PC-9 (cell line): Measurements from ENCODE around the gene ASB16.

ENCODE experiments used
- EZH2 ChIP-seq: fragments of 200-600 bp; sonication (generic); IDR thresholded peaks from 2 replicates; pipeline ENCODE4 v1.8.0; 2017; ENCODE audit warnings: antibody characterized with exemption, low read depth
- TF ChIP-seq, protein P1 (sequence below): fragments of 200-600 bp; sonication (generic); conservative IDR thresholded peaks from 2 replicates; pipeline ENCODE4 v1.6.1; 2017; ENCODE audit warnings: mixed run types, antibody characterized with exemption, mild to moderate bottlenecking, moderate library complexity

GRCh38 chr17:44223541-44224071, 53.1 kb downstream of the ASB16 start:
- TF ChIP-seq, protein P1, sequence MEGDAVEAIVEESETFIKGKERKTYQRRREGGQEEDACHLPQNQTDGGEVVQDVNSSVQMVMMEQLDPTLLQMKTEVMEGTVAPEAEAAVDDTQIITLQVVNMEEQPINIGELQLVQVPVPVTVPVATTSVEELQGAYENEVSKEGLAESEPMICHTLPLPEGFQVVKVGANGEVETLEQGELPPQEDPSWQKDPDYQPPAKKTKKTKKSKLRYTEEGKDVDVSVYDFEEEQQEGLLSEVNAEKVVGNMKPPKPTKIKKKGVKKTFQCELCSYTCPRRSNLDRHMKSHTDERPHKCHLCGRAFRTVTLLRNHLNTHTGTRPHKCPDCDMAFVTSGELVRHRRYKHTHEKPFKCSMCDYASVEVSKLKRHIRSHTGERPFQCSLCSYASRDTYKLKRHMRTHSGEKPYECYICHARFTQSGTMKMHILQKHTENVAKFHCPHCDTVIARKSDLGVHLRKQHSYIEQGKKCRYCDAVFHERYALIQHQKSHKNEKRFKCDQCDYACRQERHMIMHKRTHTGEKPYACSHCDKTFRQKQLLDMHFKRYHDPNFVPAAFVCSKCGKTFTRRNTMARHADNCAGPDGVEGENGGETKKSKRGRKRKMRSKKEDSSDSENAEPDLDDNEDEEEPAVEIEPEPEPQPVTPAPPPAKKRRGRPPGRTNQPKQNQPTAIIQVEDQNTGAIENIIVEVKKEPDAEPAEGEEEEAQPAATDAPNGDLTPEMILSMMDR: no peak
- no peak for TF ChIP-seq EZH2
